Stimulated activated naive CD8-positive, alpha-beta T cell treated with anti-CD3 and anti-CD28 coated beads, Interleukin-15, Interleukin-2, amounts not matched to agents 100 ng/mL and 50 ng/mL, for 24 hours (primary cell): ENCODE measurements around the gene SNX18.

Experiments used
- H3K27ac Mint-ChIP-seq: one replicate; pipeline ENCODE4 v1.8.0; 2021; ENCODE audit warnings: mild to moderate bottlenecking, mixed read lengths
- H3K27me3 Mint-ChIP-seq: one replicate; pipeline ENCODE4 v1.8.0; 2021; ENCODE audit warnings: mixed read lengths
- H3K36me3 Mint-ChIP-seq: one replicate; pipeline ENCODE4 v1.8.0; 2021; ENCODE audit warnings: low read depth, mixed read lengths
- H3K4me1 Mint-ChIP-seq: one replicate; pipeline ENCODE4 v1.8.0; 2021; ENCODE audit warnings: low read depth, mixed read lengths
- H3K4me3 Mint-ChIP-seq: one replicate; pipeline ENCODE4 v1.8.0; 2021; ENCODE audit warnings: mild to moderate bottlenecking, mixed read lengths
- H3K9me3 Mint-ChIP-seq: one replicate; pipeline ENCODE4 v1.8.0; 2021; ENCODE audit warnings: mixed read lengths

SNX18 gene

DNA sequence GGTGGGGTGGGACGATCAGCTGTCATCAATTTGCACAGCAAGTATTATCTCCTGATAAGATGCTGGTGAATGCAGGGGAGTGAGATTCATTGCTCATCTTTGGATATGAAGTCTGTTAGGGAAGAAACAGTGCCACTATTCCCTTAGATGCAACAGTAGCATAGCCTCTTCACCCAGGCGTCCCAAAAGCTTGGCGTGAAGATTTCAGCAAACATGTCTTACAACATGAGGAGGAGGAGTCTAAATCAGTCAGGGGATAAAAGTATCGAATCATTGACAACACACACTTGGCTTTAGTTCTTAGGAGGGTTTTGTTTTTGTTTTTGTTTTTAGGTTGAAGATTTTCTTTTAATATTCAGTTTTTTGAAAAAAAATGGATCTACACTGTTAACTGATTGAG, 26.5 kb downstream of the SNX18 start:
- no peak overlapping the region for H3K4me3 Mint-ChIP-seq
- no peak overlapping the region for H3K27ac Mint-ChIP-seq
- peaks cover 30% of the 10 kb centered on the region for H3K36me3 Mint-ChIP-seq
- peaks cover 18% of the 10 kb centered on the region for H3K4me1 Mint-ChIP-seq
- no peaks in the 10 kb centered on the region for H3K9me3 Mint-ChIP-seq
- no peaks in the 10 kb centered on the region for H3K27me3 Mint-ChIP-seq

DNA sequence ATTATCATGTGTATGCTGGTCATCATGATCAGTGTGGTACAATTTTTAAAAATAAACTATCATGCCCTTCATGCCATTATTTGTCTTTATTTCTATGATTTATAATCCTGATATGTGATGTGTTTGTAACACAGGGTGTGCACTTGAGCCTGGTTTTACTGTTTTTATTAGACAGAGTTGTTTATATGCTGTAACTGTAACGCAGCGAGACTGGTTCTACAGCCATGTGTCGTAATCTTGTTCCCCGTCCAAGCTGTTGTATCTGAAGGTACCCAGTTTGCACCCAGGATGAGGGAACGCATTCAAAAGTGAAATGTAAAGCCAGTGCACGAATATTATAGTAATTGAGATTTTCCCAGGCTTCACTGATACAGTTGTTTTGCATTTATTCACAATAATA, 28.2 kb downstream of the SNX18 start:
- peaks cover 23% of the 10 kb centered on the region for H3K36me3 Mint-ChIP-seq
- no peak overlapping the region for H3K27ac Mint-ChIP-seq
- H3K4me1 Mint-ChIP-seq, result peaks cover 18% of the 10 kb centered on the region
- no peak overlapping the region for H3K4me3 Mint-ChIP-seq
- no peaks in the 10 kb centered on the region for H3K27me3 Mint-ChIP-seq
- H3K9me3 Mint-ChIP-seq, result no peaks in the 10 kb centered on the region

DNA sequence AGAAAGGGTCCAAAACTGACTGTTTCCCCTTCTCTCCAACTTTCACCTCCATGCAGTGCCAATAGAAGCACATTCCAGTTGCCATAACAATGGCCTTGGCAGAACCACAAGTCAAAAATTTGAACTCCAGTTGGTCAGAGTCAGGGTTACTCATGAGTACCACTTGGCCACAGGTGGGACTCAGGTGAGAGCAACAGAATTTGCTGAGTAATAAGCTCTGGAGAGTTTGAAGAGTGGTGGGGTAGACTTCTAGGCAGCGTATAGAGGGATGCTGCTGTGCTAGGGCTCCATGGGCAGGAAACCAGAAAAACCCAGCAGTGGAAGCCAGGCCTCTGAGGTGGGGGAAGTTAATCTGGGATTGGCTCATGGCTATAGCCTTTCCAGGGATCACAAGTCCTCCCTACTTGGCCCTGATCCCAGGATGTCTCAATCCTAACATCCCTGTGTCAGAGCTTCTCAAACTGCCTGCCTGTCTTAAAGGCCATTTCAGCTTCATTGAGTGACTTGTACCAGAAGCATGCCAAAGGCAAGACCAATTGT, 30.2 kb downstream of the SNX18 start:
- Mint-ChIP-seq H3K36me3 (peaks cover 23% of the 10 kb centered on the region), H3K27me3 (no peaks in the 10 kb centered on the region), H3K4me1 (peaks cover 4% of the 10 kb centered on the region), H3K4me3 (no peak overlapping the region), H3K9me3 (no peaks in the 10 kb centered on the region), H3K27ac (no peak overlapping the region)

DNA sequence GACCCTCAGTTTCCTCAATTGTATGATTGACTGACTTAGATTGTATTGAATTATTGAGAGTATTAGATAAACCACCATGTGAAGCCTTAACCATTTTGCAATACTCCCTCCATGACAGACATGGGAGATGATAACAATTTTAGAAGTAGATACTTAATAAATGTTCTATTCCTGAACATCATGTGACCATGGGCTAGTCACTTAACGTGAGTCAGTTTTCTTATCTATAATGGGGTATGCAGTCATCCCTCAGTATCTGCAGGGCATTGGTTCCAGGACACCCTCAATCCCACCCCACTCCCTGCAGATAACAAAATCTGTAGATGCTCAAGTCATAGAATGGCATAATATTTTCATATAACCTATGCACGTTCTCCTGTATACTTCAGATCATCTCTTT, 31.0 kb downstream of the SNX18 start:
- Mint-ChIP-seq H3K4me3 (no peak overlapping the region), H3K9me3 (no peaks in the 10 kb centered on the region), H3K4me1 (peaks cover 4% of the 10 kb centered on the region), H3K36me3 (peaks cover 20% of the 10 kb centered on the region), H3K27ac (no peak overlapping the region), H3K27me3 (no peaks in the 10 kb centered on the region)

DNA sequence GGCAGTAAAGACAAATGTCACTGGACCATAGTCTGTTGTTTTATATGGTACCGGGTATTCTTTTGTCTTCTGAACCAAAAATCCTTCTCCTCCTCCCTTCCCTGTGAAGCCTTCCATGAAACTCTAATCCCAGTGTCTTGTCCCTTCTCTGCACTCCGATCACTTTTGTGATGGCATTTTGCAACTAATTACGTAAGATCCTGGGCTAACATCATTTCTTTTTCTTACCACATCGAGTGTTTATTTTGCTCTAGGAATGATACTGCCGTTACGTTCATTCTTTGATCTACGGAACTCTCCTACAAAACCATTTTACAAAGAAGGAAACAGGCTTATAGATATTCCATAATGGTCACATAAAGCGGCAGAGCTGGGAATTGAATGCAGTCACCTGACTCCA, 33.7 kb downstream of the SNX18 start:
- Mint-ChIP-seq H3K27ac (no peak overlapping the region), H3K27me3 (no peaks in the 10 kb centered on the region), H3K36me3 (peaks cover 7% of the 10 kb centered on the region), H3K4me3 (no peak overlapping the region), H3K9me3 (no peaks in the 10 kb centered on the region), H3K4me1 (no peaks in the 10 kb centered on the region)

DNA sequence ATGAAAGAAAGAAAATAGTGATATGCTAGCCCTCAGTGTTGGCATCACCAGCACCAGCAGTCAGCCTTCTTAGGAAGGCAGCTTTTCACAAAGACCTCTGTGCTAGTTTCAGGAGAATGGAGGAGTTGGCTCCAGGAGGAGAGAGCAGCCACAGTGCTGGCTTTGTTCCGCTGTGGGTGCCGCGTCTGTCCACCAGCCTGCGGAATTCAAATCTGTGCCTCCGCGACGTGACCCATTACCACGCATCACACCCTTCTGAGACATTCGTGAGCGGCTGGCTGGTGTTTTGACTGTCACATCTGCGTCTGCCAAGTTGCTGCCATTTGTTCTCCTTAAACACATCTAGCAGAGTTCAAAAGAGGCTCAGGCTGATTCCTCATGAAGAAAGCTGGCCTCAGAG, 34.4 kb downstream of the SNX18 start:
- Mint-ChIP-seq H3K27me3 (no peaks in the 10 kb centered on the region), H3K9me3 (no peaks in the 10 kb centered on the region), H3K27ac (no peak overlapping the region), H3K36me3 (peaks cover 7% of the 10 kb centered on the region), H3K4me1 (no peaks in the 10 kb centered on the region), H3K4me3 (no peak overlapping the region)

DNA sequence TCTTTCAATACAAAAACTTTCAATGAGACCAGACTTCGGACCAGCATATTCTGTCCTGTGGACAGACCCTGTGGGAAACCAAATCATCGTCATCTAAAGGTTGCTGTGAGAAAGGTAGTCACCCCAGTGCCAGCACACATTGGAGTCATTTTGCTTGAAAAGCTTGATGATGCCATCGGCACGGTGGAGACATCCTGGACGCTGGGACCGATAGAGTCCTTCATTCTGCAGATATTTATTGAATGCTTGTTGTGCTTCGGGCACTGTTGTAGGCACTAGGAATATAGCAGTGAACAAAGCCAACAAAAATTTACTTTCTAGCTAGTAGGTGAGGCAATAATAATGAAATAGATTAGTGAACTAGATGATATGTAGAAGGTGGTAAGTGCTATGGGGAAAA, 34.9 kb downstream of the SNX18 start:
- no peaks in the 10 kb centered on the region for H3K27me3 Mint-ChIP-seq
- no peaks in the 10 kb centered on the region for H3K4me1 Mint-ChIP-seq
- H3K4me3 Mint-ChIP-seq, result no peak overlapping the region
- peaks cover 3% of the 10 kb centered on the region for H3K36me3 Mint-ChIP-seq
- H3K27ac Mint-ChIP-seq, result no peak overlapping the region
- H3K9me3 Mint-ChIP-seq, result no peaks in the 10 kb centered on the region

DNA sequence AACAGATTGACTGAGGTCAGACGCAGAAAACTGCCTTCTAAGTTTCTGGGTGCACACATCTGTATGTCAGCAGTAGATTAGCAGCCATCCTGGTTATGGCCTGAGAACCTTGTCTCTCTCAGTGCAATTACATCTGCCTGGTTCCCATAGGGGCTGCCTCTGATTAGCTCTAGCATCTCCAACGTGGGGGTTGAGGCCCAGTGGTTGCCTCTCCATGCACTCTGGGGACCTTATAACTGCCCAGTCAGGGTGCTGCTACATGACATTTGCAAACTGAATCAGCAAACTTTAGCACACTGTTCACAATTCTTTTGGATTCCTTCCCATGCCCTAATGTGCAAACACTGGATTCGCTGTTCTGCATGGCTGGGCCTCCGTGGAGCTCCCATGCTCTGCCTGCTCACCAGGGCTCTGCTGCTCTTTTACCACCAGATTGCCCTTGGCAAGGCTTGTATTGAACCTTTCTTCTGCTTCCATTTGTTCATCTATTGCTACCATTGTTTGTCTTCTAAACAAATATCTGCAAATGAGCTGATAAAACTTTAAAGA, 36.2 kb downstream of the SNX18 start:
- no peaks in the 10 kb centered on the region for H3K27me3 Mint-ChIP-seq
- no peak overlapping the region for H3K27ac Mint-ChIP-seq
- H3K4me1 Mint-ChIP-seq, result no peaks in the 10 kb centered on the region
- no peaks in the 10 kb centered on the region for H3K36me3 Mint-ChIP-seq
- H3K9me3 Mint-ChIP-seq, result peaks cover 2% of the 10 kb centered on the region
- H3K4me3 Mint-ChIP-seq, result no peak overlapping the region

DNA sequence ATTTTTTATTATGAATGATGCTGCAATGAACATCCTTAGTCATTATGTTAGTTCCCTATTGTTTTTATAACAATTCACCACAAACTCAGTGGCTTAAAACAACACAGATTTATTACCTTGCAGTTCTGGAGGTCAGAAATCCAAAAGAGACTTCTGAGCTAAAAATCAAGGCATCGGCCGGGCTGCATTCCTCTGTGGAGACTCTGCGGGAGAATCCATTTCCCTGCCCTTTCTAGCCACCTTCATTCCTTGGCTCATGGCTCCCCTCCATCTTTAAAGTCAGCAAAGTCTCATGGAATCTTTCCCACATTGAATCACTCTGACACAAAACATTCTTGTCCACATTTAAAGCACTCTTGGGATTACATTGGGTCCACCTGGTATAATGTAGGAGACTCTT, 38.6 kb downstream of the SNX18 start:
- Mint-ChIP-seq H3K4me3 (no peak overlapping the region), H3K4me1 (no peaks in the 10 kb centered on the region), H3K36me3 (no peaks in the 10 kb centered on the region), H3K27me3 (no peaks in the 10 kb centered on the region), H3K9me3 (peaks cover 5% of the 10 kb centered on the region), H3K27ac (no peak overlapping the region)

DNA sequence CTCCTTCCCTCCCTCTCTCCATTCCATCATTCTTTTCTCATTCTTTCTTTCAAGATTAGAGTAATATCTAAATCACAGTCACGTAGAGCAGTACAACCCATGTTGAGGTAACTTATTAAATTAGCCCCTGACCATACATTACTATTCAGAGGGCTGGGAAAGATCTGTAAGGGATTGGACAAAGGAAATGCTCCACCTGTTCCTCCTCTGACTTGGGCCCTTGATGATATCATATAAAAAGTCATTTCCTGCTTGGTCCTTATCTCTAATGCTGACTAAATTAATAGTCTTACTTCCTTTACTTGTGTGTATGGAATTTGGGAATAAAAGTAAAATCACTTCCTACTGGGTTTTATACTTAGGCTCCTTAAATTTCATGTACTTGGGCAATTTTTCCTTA, 40.8 kb downstream of the SNX18 start:
- Mint-ChIP-seq H3K9me3 (peaks cover 5% of the 10 kb centered on the region), H3K4me3 (no peak overlapping the region), H3K36me3 (no peaks in the 10 kb centered on the region), H3K27me3 (no peaks in the 10 kb centered on the region), H3K4me1 (no peaks in the 10 kb centered on the region), H3K27ac (no peak overlapping the region)

DNA sequence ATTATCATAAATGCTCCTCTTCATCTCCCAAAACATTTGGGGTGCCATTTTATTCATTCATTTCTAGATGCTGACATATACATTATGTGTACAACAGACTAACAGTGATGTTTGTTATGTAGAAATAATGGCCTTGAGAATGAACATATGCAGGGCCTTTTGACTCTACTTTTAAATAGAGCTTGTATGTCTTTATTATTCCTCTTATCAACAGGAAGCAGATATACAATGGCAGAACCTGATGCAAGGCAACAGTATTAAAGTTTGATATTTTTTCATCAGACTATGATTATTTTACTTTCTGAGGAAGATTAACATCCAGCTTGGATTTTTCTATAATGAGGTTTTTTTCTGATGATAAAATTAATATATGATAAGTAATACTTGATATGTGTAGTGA, 44.1 kb downstream of the SNX18 start:
- H3K27me3 Mint-ChIP-seq, result no peaks in the 10 kb centered on the region
- H3K4me3 Mint-ChIP-seq, result no peak overlapping the region
- peaks cover 5% of the 10 kb centered on the region for H3K9me3 Mint-ChIP-seq
- no peak overlapping the region for H3K27ac Mint-ChIP-seq
- no peaks in the 10 kb centered on the region for H3K36me3 Mint-ChIP-seq
- H3K4me1 Mint-ChIP-seq, result no peaks in the 10 kb centered on the region

DNA sequence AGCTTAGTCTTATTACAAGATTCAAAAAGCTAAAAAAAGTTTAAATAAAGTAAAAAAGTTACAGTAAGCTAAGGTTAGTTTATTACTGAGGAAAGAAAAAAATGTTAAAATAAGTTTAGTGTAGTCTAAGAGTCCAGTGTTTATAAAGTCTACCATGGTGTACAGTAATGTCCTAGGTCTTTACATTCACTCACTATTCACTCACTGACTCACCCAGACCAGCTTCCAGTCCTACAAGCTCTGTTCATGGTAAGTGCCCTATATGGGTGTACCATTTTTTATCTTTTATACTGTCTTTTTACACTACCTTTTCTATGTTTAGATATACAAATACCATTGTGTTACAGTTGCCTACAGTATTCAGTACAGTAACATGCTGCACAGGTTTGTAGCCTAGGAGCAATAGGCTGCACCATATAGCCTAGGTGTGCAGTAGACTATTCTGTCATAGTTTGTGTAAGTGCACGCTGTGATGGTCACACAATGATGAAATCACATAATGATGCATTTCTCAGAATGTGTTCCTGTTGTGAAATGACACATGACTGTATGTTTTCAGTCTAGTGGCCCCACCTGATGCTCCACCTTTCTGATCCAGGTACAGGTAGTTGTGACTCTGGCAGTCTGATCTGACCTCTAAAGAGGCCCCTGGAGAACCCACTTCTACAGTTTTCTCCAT, 45.7 kb downstream of the SNX18 start:
- Mint-ChIP-seq H3K4me1 (no peaks in the 10 kb centered on the region), H3K36me3 (no peaks in the 10 kb centered on the region), H3K27me3 (no peaks in the 10 kb centered on the region)

DNA sequence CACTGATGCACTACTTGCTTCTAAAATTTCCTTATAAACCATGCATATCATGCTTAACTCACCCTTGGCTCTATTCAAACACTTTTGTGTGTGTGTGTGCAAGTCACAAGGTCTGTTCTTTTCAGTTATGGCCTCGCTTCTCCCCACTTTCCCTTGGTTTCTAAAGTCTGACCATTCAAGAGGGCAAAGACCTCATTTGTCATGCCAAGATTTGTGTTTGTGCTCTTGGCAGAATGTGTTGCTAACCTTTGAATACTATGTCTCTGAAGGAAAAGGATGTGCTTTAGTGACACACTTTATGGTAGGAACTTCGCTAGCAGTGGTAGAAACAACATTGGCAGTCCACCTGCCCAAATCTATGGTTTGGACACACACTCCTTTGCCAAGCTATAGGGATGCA, 50.4 kb downstream of the SNX18 start:
- Mint-ChIP-seq H3K4me1 (no peaks in the 10 kb centered on the region), H3K4me3 (no peak overlapping the region), H3K36me3 (no peaks in the 10 kb centered on the region), H3K27me3 (no peaks in the 10 kb centered on the region), H3K9me3 (no peaks in the 10 kb centered on the region), H3K27ac (no peak overlapping the region)

More for the DNA sequence above, 45.7 kb downstream of the SNX18 start:
- H3K27ac Mint-ChIP-seq, result no peak overlapping the region
- H3K4me3 Mint-ChIP-seq, result no peak overlapping the region
- peaks cover 5% of the 10 kb centered on the region for H3K9me3 Mint-ChIP-seq

DNA sequence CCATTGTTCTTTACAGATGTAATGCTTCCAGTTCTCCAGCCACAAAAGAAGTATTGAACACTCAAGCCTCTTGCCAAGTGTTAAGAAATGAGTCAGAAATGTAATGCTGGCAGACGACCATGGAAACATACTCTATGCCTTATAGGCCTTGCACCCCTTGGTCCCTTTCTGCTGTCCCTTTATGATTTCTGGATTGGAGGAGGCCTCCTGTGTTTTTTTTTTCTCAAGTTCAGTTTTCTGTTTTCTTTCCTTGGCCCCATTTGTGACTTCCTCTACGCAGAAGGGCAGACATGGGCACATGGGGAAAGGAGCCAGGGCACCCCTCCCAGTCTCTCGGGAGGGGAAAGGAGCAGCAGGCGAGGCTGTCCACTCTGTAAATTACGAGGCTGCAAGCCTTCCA, 53.4 kb downstream of the SNX18 start:
- peaks cover 15% of the 10 kb centered on the region for H3K4me1 Mint-ChIP-seq
- no peak overlapping the region for H3K4me3 Mint-ChIP-seq
- no peaks in the 10 kb centered on the region for H3K27me3 Mint-ChIP-seq
- H3K36me3 Mint-ChIP-seq, result no peaks in the 10 kb centered on the region
- no peaks in the 10 kb centered on the region for H3K9me3 Mint-ChIP-seq
- no peak overlapping the region for H3K27ac Mint-ChIP-seq

DNA sequence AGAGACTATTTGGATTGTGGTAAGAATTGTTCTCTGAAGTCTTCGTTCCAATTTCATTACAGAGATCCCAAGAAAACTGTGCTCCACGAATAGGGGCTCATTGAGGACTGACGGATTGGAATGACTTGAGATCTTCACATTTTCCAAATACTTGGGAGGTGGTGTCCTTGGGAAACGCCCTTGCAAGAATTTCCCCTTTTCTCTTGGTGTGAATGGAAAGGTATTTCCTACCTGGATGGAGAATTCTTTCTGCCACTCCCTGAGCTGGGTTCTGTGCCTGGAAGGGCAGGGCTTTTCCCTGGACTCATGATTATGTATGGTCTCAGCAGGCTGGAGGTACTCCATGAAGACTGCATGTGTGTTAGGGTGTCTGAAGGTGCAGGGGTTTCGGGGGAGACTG, 53.9 kb downstream of the SNX18 start:
- H3K9me3 Mint-ChIP-seq, result no peaks in the 10 kb centered on the region
- no peak overlapping the region for H3K4me3 Mint-ChIP-seq
- H3K36me3 Mint-ChIP-seq, result no peaks in the 10 kb centered on the region
- no peak overlapping the region for H3K27ac Mint-ChIP-seq
- peaks cover 16% of the 10 kb centered on the region for H3K4me1 Mint-ChIP-seq
- H3K27me3 Mint-ChIP-seq, result no peaks in the 10 kb centered on the region
